Mucosa of descending colon (tissue), 3 donors: ENCODE results near the gene CAMSAP3. TPM values are rescaled to one million over a fixed set of nuclear protein-coding genes. Genes with fewer than 3 reads are reported as not detected.

ENCODE experiments used
- ATAC-seq: fragments of 200-7000 bp; cut with Tn5 transposase; one replicate; pipeline ENCODE4 v1.9.1; 2020; ENCODE audit warnings: mild to moderate bottlenecking, moderate library complexity
- DNase-seq, 3 donors: peaks; one replicate each; pipeline ENCODE4 v3.0.0-alpha.2; 2020
- H3K36me3 ChIP-seq: fragments of 200-600 bp; one replicate; pipeline ENCODE4 v1.8.0; 2021; ENCODE audit warnings: low read depth, mild to moderate bottlenecking
- H3K4me1 ChIP-seq: fragments of 200-600 bp; one replicate; pipeline ENCODE4 v1.8.0; 2021; ENCODE audit warnings: low read depth, mild to moderate bottlenecking
- H3K4me3 ChIP-seq: fragments of 200-600 bp; one replicate; pipeline ENCODE4 v1.8.0; 2021; ENCODE audit warnings: mild to moderate bottlenecking
- H3K9me3 ChIP-seq: fragments of 200-600 bp; one replicate; pipeline ENCODE4 v1.8.0; 2021; ENCODE audit warnings: mild to moderate bottlenecking
- CTCF ChIP-seq: fragments of 200-600 bp; IDR thresholded peaks from one replicate; pipeline ENCODE4 v1.8.0; 2022; ENCODE audit warnings: antibody characterized with exemption, mild to moderate bottlenecking
- intact Hi-C, 2 donors: fragments of 100-400 bp; cut with DNase I in 1 of 2; cut with micrococcal nuclease in 1 of 2; formaldehyde crosslinking; loops; one replicate each; pipeline versions ENCODE4 v1.11.0 to v1.11.1; 2022; cut with DNase I, micrococcal nuclease
- total RNA-seq, 3 donors: library from RNA; stranded (reverse); fragmentation: NEBNext Ultra II Directional in 2 of 3; extraction: Animal tissue kit (Norgen Biotek cat#: 25700) in 2 of 3; gene quantifications; one replicate each; pipeline versions ENCODE4 v1.2.1 to v1.2.4, GENCODE V29; 2021 to 2023
- donor health status: DM: no; HTN: no; CAD: no; lungs with moderate emphysema.
- donor health status: DM: no; HTN: no; CAD: no.
- donor health status: DM: no; HTN: yes; CAD: no.

Gene CAMSAP3
- total RNA-seq, 3 donors from 2014 or later = 25.3 to 60.5 (median 41.2) TPM

- TF ChIP-seq CTCF = no peak
- H3K4me3 ChIP-seq = no peak overlapping the region
- ATAC-seq = no peak
- DNase-seq = no peak
- H3K9me3 ChIP-seq = no peaks in the 10 kb centered on the region
- H3K4me1 ChIP-seq = no peaks in the 10 kb centered on the region
- H3K36me3 ChIP-seq = no peaks in the 10 kb centered on the region
- intact Hi-C loops = no loop called here
These were observed 7.4 kb downstream of the CAMSAP3 start for GRCh38 chr19:7602935-7603497.

DNA sequence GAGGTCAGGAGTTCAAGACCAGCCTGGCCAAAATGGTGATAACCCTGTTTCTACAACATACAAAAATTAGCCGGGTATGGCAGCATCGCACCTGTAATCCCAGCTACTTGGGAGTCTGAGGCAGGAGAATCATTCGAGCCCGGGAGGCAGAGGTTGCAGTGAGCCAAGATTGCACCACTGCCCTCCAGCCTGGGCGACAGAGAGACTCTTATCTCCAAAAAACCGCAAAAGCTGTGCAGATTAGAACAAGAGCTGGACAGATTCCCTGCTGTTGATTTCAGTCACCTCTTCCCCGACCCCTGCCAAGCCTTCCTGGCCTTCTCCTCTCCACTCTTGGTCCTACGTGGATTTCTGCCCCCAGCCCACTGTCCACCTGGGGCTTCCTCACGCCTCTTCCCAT, 8.3 kb downstream of the CAMSAP3 start:
- no peak for TF ChIP-seq CTCF
- intact Hi-C loops = no loop called here
- Histone ChIP-seq H3K4me1 (no peaks in the 10 kb centered on the region), H3K4me3 (no peak overlapping the region), H3K36me3 (no peaks in the 10 kb centered on the region), H3K9me3 (no peaks in the 10 kb centered on the region)
- no peak for DNase-seq
- ATAC-seq = no peak

- H3K4me3 ChIP-seq = no peak overlapping the region
- no peaks in the 10 kb centered on the region for H3K4me1 ChIP-seq
- no peak for TF ChIP-seq CTCF
- peaks cover 4% of the 10 kb centered on the region for H3K36me3 ChIP-seq
- ATAC-seq = peak; percentile 77
- no peak for DNase-seq
- no peaks in the 10 kb centered on the region for H3K9me3 ChIP-seq
- intact Hi-C loops = no loop called here
These were observed 10.0 kb downstream of the CAMSAP3 start for GRCh38 chr19:7605490-7606222.

GRCh38 chr19:7606289-7606688, 10.6 kb downstream of the CAMSAP3 start:
- intact Hi-C loops = no loop called here
- H3K4me3 ChIP-seq = no peak overlapping the region
- H3K4me1 ChIP-seq = no peaks in the 10 kb centered on the region
- H3K9me3 ChIP-seq = no peaks in the 10 kb centered on the region
- no peak for TF ChIP-seq CTCF
- no peak for ATAC-seq
- peaks cover 4% of the 10 kb centered on the region for H3K36me3 ChIP-seq
- no peak for DNase-seq

DNA sequence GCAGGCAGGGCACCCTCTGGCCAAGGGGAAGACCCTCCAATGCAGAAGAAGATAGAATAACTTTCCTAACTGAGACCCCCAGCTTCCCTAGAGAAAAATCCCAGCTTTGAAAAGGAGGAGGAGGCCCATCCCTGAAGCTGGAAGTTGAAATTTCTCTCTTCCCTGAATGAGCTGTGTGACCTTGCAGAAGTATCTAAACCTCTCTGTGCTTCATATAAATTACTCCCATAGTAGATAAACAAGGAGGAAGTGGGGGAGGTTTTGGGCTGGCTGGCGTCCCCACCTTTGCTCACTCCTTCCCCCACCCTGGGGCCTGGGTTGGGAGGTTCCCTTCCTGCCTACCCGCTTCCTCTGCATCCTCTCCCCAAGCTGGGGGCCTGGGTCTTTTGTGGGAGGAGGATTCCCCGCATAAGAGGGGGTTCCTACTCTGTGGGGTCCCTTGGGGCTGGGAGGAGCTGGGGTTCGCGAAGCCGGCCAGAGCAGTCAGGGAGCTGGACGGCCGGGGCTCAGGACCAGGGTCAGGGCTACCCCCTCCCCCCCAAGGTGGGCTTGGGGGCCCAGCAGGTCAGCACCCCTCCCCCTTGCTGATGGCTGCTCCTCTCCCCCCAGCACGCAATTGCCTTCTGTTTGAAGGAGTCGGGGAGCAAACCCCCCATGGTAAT, 11.7 kb downstream of the CAMSAP3 start:
- intact Hi-C loops = no loop called here
- no peak for TF ChIP-seq CTCF
- Histone ChIP-seq H3K9me3 (no peaks in the 10 kb centered on the region), H3K4me1 (no peaks in the 10 kb centered on the region), H3K4me3 (no peak overlapping the region), H3K36me3 (peaks cover 4% of the 10 kb centered on the region)
- no peak for DNase-seq
- ATAC-seq = no peak
